NCI-H2227 (cell line): ENCODE results near the gene CHAD.

Source experiments
- DNase-seq: peaks from one replicate; lab custom pipeline; 2025; ENCODE audit not compliant: unreplicated experiment; lab: John Stamatoyannopoulos, UW

Gene CHAD

GRCh38 chr17:50468304-50469207 is at the start of gene CHAD:
Gene CHAD, minus strand, starts transcription at chr17:50468880. Its CDS starts 67 bp downstream, at chr17:50468813.
- DNase-seq, result peak; percentile 22

GRCh38 chr17:50517504-50518383 is 49.1 kb upstream of the CHAD start:
- no peak for DNase-seq

- DNase-seq, result no peak
Measured at GRCh38 chr17:50517011-50517410, 48.3 kb upstream of the CHAD start.

- DNase-seq, result no peak
Measured at GRCh38 chr17:50514936-50515702, 46.4 kb upstream of the CHAD start.

- no peak for DNase-seq
Measured at GRCh38 chr17:50514388-50514787, 45.7 kb upstream of the CHAD start.

- DNase-seq, result no peak
Measured at GRCh38 chr17:50513495-50513894, 44.8 kb upstream of the CHAD start.

- DNase-seq, result peak; percentile 31
Measured at GRCh38 chr17:50511058-50511457, 42.4 kb upstream of the CHAD start.

- DNase-seq, result no peak
Measured at GRCh38 chr17:50508573-50509460, 40.1 kb upstream of the CHAD start.

- DNase-seq, result peak; percentile 95
Measured at GRCh38 chr17:50507871-50508572, 39.3 kb upstream of the CHAD start, which contains the start of gene MYCBPAP. Gene MYCBPAP, plus strand, starts transcription at chr17:50508439. Its CDS starts 236 bp downstream, at chr17:50508675.

GRCh38 chr17:50506298-50506697 is 37.6 kb upstream of the CHAD start:
- DNase-seq, result no peak

- DNase-seq, result no peak
Measured at GRCh38 chr17:50505591-50506130, 37.0 kb upstream of the CHAD start.

- no peak for DNase-seq
Measured at GRCh38 chr17:50502301-50502990, 33.8 kb upstream of the CHAD start.

GRCh38 chr17:50501054-50501453 is 32.4 kb upstream of the CHAD start:
- peak; percentile 10 for DNase-seq

GRCh38 chr17:50499721-50500120 is 31.0 kb upstream of the CHAD start:
- DNase-seq, result no peak

GRCh38 chr17:50499270-50499669 is 30.6 kb upstream of the CHAD start:
- DNase-seq, result no peak

GRCh38 chr17:50498021-50498874 is 29.6 kb upstream of the CHAD start:
- no peak for DNase-seq

GRCh38 chr17:50495918-50496317 is 27.2 kb upstream of the CHAD start:
- no peak for DNase-seq
